ENCODE data around the gene GPRIN2. TPM values are rescaled to one million over a fixed set of nuclear protein-coding genes. Genes with fewer than 3 reads are reported as not detected.

The GPRIN2 gene
- total RNA-seq, 6 experiments from 2014 or later, result 0.19 to 0.84 (median 0.32) TPM

DNA sequence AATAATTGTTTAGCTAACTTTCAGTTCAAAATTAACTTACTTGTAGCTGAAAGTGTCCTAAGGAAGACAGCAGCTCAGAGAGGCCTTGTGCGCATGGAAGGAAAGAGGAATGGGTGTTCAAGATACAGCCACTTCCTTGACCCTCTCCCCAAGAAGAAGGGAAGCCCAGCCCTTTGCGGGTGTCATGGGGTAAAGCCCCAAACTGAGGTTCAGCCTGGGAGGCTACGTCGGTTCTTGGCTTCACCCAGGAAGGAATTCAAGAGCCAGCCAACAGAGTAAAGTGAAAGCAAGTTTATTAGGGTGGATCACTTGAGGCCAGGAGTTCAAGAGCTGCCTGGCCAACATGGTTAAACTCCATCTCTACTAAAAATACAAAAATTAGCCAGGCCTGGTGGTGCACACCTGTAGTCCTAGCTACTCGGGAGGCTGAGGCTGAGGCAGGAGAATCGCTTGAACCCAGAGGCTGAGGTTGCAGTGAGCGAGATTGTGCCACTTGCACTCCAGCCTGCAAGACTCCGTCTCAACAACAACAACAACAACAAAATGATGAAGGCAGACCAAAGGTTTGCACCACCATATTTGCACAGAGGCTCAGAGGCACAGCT, 15.9 kb downstream of the GPRIN2 start:
- intact Hi-C loops (cut with DNase I), result no loop called here
- 88% methylated on average over 8 of the region's 8 CpGs for WGBS (ENCODE audit: insufficient coverage, low coverage, low lambda C conversion rate, missing lambda C conversion rate)
- DNase-seq, result peak; percentile 17 to 45 (median 34)
- Histone ChIP-seq H3K27me3 (no peaks in the 10 kb centered on the region), H3K4me3 (no peak overlapping the region), H3K27ac (no peak overlapping the region), H3K36me3 (no peaks in the 10 kb centered on the region), H3K4me1 (no peaks in the 10 kb centered on the region), H3K9me3 (no peaks in the 10 kb centered on the region)
- no peak for TF ChIP-seq POLR2A (IDR thresholded peaks at IDR 0.05)
- TF ChIP-seq, protein P1, sequence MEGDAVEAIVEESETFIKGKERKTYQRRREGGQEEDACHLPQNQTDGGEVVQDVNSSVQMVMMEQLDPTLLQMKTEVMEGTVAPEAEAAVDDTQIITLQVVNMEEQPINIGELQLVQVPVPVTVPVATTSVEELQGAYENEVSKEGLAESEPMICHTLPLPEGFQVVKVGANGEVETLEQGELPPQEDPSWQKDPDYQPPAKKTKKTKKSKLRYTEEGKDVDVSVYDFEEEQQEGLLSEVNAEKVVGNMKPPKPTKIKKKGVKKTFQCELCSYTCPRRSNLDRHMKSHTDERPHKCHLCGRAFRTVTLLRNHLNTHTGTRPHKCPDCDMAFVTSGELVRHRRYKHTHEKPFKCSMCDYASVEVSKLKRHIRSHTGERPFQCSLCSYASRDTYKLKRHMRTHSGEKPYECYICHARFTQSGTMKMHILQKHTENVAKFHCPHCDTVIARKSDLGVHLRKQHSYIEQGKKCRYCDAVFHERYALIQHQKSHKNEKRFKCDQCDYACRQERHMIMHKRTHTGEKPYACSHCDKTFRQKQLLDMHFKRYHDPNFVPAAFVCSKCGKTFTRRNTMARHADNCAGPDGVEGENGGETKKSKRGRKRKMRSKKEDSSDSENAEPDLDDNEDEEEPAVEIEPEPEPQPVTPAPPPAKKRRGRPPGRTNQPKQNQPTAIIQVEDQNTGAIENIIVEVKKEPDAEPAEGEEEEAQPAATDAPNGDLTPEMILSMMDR (IDR thresholded peaks at IDR 0.05), result no peak
- no peak for ATAC-seq

DNA sequence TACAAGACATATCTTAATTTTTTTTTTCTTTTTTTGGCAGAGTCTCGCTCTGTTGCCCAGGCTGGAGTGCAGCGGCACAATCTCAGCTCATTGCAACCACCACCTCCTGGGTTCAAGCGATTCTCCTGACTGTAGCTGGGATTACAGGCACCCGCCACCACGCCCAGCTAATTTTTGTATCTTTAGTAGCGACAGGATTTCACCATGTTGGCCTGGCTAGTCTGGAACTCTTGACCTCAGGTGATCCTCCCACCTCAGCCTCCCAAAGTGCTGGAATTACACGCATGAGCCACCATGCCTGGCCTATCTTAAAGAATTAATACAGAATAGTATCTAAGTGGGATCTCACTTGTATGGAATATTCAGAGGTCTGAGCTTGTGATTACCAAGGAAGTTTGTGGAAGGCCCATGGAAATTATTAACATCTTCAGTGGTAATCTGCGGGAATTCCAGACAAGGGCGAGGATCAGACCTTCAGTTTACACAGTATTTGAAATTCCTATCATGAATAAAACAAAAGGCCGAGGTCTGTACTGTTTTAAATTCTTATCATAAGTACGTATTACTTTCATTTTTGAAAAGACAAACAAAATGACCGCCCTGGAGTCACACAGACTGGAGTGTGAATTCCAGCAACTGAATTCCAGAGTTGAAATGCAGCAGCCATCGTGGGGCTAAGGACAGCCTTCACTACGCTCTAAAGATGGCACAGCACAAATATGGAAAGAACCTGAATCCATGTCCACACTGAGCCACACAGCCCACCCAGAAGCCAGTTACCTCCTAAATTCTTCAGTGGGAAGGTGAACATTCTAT, 16.7 kb downstream of the GPRIN2 start:
- WGBS (ENCODE audit: insufficient coverage, low coverage, low lambda C conversion rate, missing lambda C conversion rate), result 53% methylated on average over 14 of the region's 14 CpGs
- DNase-seq (peak in 2 of 3 donors; percentile 3 to 45), ATAC-seq (peak in 2 of 4 donors; percentile 15 to 46)
- Histone ChIP-seq H3K27me3 (no peaks in the 10 kb centered on the region), H3K27ac (no peak overlapping the region), H3K9me3 (no peaks in the 10 kb centered on the region), H3K36me3 (no peaks in the 10 kb centered on the region), H3K4me3 (no peak overlapping the region), H3K4me1 (no peaks in the 10 kb centered on the region)
- intact Hi-C loops (cut with DNase I), result no loop called here
- no peak for TF ChIP-seq POLR2A (IDR thresholded peaks at IDR 0.05)
- TF ChIP-seq, protein P1 (IDR thresholded peaks at IDR 0.05), result no peak

DNA sequence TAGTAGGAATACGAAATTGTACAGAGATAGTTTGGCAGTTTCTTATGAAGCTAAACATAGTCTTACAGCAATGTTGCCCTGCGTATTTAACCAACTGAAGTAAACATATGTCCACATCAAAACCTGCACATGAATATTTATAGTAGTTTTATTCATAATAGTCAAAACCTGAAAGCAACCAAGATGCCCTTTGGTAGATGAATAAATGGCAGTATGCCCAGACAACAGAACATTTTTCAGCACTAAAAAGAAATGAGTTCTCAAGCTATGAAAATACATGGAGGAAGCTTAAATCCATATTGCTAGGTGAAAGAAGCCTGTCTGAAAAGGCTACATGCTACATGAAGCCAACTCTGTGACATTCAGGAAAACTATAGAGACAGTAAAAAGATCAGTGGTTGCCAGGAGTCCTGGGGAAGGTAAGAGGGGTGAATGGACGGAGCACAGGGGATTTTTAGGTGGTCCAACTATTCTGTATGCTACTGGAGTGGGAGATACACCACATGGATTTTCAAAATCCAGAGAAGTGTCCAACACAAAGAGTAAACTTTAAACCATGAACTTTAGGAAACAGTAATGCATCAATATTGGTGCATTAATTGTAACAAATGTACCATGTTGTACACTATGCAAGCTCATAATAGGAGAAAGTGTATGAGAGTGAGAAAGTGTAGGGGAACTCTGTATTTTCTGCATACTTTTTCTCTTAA, 17.6 kb downstream of the GPRIN2 start:
- TF ChIP-seq POLR2A (IDR thresholded peaks at IDR 0.05), result no peak
- TF ChIP-seq, protein P1 (IDR thresholded peaks at IDR 0.05), result no peak
- ATAC-seq (no peak), DNase-seq (no peak)
- Histone ChIP-seq H3K27ac (no peak overlapping the region), H3K4me1 (no peaks in the 10 kb centered on the region), H3K4me3 (no peak overlapping the region), H3K36me3 (no peaks in the 10 kb centered on the region), H3K9me3 (no peaks in the 10 kb centered on the region), H3K27me3 (no peaks in the 10 kb centered on the region)
- intact Hi-C loops (cut with DNase I), result no loop called here
- WGBS (ENCODE audit: insufficient coverage, low coverage, low lambda C conversion rate, missing lambda C conversion rate), result 63% methylated on average over 3 of the region's 3 CpGs

DNA sequence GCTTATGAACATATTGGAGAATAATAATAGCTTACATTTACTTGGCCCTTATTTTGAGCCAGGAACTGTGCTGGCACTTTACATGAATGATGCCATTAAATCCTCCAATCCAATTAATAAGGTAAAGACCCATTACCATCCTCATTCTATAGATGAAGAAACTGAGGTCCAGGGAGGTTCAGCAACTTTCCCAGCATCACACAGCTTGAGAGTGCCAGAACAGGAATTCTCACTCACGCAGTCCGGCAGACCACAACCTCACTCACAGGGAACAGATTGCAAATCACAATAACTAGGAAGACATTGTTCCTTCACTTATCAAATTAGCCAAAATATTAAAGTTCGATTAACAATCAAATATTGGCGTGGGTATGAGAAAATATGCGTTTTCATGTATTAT, 18.3 kb downstream of the GPRIN2 start:
- Histone ChIP-seq H3K4me3 (no peak overlapping the region), H3K36me3 (no peaks in the 10 kb centered on the region), H3K4me1 (no peaks in the 10 kb centered on the region), H3K27ac (no peak overlapping the region), H3K27me3 (no peaks in the 10 kb centered on the region), H3K9me3 (no peaks in the 10 kb centered on the region)
- WGBS (ENCODE audit: insufficient coverage, low coverage, low lambda C conversion rate, missing lambda C conversion rate), result 84% methylated on average over 5 of the region's 5 CpGs
- TF ChIP-seq POLR2A (IDR thresholded peaks at IDR 0.05), result no peak
- TF ChIP-seq, protein P1 (IDR thresholded peaks at IDR 0.05), result no peak
- ATAC-seq, result no peak
- intact Hi-C loops (cut with DNase I), result no loop called here
- peak in 2 of 3 donors; percentile 5 to 26 for DNase-seq
